ENCODE results near the gene EPS8L1.

DNA sequence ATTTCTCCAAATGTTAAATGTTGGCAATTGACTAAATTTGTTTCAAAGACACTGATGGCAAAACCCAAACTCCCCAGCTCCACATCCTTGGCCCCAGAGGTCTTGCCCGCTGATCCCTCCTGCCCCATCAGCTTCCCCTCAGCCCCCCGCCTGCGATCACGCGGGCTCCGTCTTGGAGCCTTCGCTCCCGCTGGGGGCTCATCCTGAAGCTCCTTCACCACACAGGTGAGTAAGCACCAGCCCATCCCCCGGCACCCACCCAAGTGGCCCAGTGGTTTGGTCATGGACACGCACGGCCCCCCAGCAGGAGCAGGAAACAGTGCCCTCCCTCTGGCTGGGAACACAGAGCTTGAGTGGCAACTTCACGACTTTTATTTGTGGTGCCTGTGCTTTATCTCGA lies 14.9 kb downstream of the EPS8L1 start:
- TF ChIP-seq, protein P1, sequence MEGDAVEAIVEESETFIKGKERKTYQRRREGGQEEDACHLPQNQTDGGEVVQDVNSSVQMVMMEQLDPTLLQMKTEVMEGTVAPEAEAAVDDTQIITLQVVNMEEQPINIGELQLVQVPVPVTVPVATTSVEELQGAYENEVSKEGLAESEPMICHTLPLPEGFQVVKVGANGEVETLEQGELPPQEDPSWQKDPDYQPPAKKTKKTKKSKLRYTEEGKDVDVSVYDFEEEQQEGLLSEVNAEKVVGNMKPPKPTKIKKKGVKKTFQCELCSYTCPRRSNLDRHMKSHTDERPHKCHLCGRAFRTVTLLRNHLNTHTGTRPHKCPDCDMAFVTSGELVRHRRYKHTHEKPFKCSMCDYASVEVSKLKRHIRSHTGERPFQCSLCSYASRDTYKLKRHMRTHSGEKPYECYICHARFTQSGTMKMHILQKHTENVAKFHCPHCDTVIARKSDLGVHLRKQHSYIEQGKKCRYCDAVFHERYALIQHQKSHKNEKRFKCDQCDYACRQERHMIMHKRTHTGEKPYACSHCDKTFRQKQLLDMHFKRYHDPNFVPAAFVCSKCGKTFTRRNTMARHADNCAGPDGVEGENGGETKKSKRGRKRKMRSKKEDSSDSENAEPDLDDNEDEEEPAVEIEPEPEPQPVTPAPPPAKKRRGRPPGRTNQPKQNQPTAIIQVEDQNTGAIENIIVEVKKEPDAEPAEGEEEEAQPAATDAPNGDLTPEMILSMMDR (IDR thresholded peaks at IDR 0.05; ENCODE audit: low read length), result no peak
- no peak for TF ChIP-seq EZH2 (IDR thresholded peaks at IDR 0.05; ENCODE audit: borderline replicate concordance, low read length)
